C1 segment of cervical spinal cord (tissue), 14 donors: ENCODE data around the gene IGHMBP2.
"Not testable (repeated sequence)": the region's sequence is repeated elsewhere in the genome, so short reads cannot be mapped to it uniquely, and the experiment has no call there.

Experiments
- DNase-seq, 14 donors: peaks; one replicate each; lab custom pipeline; 2025; lab: John Stamatoyannopoulos, UW

The IGHMBP2 gene

DNA sequence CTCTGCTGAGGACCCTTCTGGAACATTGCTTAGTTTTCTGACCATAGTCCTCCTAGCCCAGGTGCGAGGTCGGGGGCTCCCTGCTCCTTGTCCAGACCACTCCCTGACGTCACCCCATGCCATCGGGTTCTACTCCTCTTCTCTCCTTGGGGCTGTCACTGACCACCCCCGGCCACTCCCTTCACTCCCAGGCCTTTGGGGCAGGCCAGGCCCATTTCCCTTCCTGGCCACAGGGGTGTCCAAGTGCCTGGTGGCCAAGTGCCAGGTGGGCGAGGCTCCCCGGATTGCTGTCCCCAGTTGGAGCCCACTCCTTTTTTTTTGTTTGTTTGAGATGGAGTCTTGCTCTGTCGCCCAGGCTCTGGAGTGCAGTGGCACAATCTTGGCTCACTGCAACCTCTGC is 57.6 kb downstream of the IGHMBP2 start:
- DNase-seq: no peak

DNA sequence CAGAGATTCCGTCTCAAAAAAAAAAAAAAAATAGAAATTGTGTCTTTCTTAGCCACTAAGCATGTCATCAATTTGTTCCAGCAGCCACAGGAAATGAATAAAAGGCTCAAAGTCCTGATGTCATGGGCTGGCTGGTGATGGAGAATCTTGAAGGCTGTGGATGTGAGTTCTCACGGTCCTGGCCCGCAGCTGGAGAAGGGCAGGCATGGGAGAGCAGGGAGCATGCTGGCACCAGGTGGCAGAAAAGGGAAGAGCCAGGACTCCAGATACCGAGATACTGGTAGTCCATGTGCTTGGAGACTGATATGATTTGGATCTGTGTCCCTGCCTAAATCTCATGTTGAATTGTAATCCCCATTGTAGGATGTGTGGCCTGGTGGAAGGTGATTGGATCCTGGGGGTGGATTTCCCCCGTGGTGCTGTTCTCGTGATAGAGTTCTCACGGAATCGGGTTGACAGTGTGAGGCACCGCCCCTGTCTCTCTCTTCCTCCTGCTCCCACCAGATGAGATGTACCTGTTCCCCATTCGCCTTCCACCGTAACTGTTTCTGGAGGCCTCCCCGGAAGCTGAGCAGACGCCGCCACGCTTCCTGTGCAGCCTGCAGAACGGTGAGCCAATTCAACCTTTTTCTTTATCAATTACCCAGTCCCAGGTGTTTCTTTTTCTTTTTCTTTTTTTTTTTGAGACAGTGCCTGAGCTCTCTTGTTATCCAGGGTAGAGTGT is 59.0 kb downstream of the IGHMBP2 start:
- peak in 1 of 14 donors; percentile 55 for DNase-seq

DNA sequence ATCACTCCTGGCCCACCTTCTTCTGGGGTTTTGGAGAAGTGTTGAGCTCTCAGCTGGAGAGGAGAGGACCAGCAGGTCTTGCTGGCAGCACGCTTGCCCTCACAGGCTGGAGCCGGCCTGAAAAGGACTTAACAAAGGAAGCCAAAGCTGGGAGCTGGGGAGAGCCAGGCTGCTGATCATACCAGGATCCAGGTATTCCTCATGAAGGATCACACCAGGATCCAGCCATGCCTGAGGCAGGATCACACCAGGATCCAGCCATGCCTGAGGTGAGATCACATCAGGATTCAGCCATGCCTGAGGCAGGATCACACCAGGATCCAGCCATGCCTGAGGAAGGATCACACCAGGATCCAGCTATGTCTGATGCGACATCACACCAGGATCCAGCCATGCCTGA is 60.1 kb downstream of the IGHMBP2 start:
- peak in 1 of 14 donors; percentile 43 for DNase-seq

DNA sequence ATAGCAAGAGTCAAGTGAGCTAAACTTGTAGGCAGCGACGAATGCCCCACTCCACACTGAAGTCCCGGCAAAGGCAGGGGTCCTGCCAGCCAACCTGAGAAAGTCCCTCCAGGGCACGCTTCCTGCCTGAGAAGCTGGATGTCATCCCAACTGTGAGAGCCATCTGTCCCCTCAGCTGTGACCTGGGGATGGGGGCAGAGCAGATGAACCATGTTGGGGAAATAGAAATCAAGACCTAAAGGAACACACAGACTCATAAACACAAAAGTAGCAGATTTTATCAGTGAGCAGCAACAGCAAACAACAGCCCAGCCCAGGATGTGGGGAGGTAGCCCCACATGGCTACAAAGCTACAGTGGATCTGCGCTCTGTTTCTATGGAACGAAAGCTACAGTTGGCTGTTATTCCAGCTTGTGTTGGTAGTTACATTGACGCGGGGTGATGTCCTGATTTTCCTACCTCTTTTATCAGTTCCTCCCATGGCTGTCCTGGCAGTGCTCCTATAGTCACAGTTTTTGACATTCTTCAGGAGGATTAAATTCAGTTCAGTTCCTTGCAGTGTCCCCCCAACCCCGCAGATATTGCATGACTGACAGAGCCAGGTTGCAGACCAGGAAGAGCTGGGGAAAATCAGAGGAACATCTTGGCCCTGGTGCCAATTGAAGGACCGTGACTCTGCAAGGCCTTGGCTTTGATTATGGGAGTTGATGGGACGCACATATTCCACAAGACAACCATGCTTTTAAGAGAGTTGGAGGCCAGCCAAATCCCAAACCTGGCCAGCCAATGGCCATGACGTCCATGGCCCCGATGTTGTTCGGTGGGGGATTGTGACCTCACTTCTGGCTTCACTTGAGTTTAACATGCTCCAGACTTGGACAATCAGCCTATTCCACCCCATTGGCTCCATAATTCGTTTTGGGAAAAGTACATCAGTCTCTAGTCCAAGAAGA is 62.5 kb downstream of the IGHMBP2 start:
- DNase-seq: peak in 1 of 14 donors; percentile 84

DNA sequence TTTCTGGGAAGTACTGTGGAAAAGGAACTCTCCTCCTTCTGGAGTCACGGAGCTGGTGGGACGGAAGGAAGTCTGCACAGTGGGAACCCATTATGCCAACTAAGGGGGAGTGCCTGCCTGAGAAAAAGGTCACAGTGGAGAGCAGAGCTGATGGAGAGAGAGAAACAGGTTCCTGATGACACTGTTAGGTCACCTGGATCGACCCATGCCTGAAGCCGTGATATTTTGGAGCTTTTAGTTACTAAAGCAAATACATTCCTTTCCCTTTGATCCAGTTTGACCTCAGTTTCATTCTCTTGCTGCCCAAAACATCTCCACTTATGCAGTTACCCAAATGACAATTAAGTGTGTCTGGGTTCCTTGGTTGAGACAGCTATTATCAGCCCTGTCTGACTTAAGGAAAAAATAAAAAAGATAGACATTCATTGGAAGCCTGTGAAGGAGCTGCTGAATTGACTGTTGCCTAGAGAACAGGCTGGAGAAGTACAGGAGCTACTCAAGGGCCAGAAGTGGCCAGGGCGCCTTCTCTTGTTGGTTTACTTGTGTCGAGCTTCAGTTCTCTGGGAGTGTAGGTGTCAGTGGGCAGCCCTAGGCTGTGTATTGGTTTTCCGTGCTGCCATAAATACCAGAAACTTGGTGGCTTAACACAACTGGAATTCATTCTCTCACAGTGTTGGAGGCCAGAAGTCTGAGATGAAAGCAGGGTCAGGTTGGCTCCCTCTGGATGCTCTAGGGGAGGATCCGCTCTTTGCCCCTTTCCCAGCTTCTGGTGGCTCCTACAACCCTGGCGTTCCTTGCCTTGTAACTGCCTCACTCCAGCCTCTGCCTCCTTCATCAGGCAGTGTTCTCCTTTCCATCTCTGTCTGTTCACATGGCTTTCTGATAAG is 63.4 kb downstream of the IGHMBP2 start:
- no peak for DNase-seq

DNA sequence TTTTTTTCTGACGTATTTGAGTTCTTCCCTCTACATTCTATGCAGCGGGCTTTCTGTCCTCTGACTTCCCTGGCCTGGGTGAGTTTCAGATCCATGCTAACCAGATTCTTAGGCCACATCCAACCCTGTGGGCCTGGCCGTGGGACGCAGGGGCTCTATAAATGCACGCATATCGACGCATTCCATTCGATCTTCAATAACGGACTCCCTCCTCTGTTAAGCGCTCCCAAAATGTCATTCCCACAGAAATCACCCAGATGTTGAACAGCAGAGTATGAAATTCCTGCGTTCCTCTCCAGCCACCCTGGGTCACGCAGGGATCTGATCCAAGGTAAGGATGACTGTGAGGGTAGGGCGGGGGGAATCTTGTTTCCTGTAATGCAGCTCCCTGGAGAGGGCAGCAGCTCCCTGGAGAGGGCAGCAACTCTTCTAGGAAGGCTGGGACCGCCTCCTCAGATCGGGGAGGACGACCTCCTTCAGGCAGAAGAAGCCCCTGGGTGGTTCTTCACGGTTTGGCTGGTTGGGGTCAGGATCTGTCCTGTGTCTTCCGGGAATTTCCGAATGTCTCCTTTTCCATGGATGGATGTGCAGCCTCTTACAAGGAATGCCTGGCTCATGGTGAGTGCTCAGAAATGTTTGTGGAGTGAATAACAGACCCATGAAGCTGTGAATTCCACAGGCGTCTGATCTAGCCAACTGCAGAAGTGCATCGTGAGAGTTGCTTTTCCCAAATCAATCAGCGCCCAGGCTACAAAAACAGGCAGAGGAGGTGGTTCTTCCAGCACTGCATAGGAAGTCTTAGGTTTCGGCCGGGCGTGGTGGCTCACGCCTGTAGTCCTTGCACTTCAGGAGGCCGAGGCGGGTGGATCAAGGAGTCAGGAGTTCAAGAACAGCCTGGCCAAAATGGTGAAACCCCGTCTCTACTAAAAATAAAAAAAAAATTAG is 64.9 kb downstream of the IGHMBP2 start:
- no peak for DNase-seq

DNA sequence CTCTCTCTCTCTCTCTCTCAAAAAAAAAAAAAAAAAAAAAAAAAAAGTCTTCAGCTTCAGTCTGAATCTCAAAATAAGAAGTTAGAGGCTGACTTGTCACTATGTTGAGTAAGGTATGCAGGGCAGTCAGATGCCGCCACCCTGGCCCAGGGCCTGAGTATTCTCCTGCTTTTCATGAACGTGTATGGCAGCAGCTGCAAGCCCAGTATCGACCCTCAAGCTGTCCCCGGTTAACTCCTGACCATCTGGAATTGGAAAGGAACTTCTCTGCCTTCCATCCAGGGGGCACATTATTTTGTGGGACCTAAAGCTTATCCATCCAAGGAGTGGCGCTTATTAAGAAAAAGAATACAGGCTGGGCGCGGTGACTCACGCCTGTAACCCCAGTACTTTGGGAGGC is 65.7 kb downstream of the IGHMBP2 start:
- no peak for DNase-seq

DNA sequence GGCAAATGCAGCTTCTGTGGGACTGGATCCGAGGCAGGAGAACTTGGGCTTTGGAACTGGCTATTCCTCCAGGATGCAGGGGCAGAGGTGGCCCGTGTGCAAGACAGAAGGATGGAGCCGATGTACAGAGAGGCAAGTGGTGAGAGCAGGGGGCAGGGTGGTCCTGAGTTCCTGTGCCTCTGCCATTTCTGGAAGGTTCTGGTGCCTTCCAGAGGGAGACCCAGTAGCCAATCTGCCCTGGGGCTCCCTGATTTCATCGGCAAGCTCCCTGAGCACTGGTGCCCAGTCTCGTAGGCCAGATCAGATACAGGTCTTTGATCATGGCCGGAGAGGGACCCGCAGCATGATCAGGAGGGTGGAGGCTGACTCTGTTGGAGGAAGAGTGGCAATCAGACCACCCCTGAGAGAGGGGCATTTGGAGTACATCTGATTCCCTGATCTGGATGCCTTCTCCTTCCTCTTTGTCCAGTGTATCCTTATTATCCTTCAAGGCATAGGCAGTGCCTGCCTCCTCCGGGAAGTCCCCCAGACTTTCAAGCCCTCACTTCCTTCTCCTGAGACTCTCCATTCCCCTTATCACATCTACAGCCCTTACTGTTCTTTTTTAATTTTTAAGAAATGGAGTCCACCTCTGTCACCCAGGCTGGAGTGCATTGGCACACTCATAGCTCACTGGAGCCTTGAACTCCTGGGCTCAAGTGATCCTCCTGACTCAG is 67.4 kb downstream of the IGHMBP2 start:
- DNase-seq: no peak

DNA sequence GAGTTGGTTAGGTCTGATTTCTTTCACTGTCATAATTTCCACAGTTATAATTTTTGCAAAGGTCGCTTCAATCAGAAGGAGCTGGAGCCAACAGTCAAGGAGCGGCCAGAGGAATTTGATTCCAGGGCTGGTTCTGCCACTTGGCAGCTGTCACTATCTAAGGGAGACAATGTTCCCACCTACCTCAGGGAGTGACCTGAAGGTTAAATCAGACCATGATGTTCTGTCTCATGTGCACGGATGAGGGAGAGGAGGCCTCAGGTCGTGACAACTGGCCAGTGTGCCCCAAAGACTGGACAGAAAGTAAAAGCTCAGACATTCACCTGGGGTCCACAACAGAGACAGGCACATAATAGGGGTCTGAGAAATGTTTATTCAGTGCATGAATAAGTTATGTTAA is 69.5 kb downstream of the IGHMBP2 start:
- DNase-seq: no peak

DNA sequence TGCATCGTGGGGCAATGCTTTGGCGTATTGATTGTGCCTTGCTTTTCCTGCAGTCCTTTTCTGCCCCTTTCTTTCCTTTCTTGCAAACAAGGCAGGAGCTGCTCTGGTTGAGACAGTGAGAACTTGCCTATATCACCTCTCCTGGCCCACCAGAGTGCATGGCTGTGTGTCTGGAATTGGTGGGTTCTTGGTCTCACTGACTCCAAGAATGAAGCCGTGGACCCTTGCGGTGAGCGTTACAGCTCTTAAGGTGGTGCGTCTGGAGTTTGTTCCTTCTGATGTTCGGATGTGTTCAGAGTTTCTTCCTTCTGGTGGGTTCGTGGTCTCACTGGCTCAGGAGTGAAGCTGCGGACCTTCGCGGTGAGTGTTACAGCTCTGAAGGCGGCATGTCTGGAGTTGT is 70.0 kb downstream of the IGHMBP2 start:
- not testable (repeated sequence) for DNase-seq

DNA sequence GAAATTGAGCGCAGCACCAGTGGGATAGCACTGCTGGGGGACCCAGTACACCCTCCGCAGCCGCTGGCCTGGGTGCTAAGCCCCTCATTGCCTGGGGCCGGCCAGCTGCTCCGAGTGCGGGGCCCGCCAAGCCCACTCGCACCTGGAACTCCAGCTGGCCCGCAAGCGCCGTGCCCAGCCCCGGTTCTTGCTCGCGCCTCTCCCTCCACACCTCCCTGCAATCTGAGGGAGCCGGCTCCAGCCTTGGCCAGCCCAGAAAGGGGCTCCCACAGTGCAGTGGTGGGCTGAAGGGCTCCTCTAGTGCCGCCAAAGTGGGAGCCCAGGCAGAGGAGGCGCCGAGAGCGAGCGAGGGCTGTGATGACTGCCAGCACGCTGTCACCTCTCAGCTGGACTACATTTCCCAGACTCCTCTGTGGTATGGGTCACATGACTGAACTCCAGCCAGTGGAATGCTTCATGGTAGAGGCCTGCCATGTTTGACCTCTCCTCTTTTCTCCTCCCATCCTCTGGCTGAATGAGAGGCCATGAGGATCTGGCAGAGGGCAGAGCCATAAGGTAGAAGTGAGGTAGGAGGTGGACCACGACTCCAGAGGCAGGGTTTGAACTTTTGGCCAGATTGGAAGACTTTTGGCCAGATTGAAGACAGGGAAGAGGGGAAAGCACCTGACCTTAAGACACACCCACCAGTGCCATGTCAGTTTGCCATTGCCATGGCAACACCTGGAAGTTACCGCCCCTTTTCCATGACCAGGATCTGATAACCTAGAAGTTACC is 70.9 kb downstream of the IGHMBP2 start:
- no peak for DNase-seq

DNA sequence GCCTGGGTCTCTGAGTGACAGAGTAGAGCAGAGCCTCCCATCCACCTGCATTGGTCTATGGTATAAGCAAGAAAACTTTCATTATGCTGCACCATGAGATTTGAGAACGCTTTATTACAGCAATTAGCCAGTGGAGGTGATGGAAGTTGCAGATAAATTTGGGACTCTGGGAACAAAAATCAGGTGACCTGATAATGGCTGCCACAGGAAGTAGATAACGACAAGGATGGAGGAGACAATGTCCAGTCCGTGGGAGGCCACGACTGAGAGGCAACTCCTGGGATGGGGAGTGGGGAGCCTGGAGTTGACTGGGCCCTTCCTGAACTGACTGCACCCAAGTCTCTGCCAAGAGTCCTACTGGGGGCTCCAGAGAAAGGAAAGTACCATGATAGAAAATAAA is 72.4 kb downstream of the IGHMBP2 start:
- DNase-seq: no peak

DNA sequence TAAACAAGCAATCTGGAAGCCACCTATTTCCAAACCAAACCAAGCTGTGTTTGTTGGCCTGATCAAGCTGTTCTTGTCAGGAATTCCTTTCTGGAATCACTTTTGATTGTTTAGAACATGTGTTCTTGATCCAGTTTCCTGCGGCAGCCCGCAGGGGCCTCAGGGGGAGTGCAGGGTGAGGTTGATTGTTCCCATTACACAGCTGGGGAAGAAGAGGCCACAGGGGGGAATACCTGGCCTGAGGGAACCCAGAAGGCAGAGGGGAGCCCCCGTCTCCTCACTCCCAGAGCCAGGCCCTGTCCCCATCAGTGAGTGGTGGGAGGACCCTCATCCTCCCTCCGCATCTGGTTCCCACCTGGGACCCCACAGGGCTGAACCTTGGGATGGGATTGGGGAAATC is 72.9 kb downstream of the IGHMBP2 start:
- DNase-seq: no peak

DNA sequence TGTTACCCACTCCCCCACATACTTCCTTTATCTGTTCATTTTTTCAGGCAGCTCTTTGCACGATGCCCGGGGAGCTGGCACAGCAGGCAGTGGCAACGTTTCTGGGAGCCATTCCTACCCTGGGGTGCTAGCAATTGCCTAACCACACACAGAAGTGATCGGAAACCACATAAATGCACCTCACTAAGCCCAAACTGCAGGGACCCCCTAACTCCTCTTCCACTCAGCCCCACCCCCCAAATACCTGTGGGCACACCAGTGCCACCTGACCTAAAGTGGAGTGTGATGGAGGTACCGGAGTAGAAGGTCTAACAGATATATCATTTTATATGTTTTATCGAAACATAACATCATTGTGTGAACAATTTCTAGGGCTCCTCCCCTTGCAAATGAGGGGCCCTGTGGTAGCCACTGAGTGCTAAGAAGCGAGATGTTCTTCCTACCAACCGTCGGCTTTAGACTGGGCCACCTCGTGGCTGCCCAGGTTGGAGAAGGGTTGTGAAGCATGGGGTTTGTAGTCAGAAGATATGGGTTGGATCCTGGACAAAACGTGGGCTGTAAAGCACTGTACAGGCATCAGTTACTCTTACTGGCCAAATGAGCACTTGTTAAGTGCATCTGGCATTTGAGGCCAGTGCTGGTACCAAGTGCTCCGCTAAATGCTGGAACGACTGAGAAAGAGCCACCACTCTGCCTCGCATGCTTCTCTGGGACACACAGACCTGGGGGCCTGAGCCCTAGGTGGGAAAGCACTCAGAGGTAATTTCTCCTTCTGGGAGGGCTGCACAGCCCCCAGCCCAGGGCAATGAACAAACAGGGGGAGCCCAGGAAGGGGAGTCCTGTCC is 74.3 kb downstream of the IGHMBP2 start:
- no peak for DNase-seq

DNA sequence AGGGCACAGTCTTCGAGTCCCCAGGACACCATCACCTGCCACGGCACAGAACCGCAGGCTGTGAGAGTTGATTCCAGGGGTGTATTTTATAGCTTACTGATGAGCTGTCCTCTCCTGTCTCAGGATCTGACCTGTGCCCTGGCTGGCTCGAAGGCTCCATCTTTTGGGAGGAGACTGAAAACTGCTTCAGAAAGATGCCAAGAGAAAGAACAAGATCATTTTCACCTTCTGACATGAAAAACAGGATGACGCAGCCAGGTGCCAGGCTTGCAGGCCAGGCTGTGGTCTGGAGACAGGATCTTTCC is 74.9 kb downstream of the IGHMBP2 start:
- no peak for DNase-seq

DNA sequence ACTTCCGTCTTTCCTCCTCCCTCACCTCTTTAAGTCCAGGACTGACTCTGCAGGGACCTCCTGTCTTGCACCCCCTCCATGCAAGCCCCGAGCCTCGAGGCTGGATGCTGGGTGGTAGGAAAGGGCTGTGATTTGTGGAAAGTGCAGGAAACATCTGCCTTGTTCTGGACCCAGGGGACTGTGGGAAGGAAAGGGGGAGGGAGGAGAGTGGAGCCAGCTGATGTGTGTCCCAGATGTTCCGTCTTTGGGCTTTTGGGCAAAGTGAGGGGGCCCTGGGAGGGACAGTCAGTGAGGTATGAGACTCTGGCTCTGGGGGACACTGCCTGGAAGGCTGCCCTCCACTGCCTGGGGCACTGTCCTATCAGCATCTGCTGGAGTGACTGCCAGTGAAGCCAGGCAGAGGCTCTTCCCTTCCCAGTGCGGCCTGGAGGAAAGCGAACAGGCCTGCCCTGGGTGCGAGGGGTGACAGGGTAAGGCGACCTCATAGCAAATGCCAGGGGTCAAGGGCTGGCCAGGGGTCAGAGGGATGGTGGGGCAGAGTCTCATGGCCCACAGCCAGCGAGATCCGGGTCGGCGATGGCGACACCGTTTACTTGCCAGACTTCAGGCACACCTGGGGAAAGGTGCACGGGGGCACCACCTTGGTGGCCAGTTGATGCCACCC is 75.4 kb downstream of the IGHMBP2 start:
- DNase-seq: no peak

DNA sequence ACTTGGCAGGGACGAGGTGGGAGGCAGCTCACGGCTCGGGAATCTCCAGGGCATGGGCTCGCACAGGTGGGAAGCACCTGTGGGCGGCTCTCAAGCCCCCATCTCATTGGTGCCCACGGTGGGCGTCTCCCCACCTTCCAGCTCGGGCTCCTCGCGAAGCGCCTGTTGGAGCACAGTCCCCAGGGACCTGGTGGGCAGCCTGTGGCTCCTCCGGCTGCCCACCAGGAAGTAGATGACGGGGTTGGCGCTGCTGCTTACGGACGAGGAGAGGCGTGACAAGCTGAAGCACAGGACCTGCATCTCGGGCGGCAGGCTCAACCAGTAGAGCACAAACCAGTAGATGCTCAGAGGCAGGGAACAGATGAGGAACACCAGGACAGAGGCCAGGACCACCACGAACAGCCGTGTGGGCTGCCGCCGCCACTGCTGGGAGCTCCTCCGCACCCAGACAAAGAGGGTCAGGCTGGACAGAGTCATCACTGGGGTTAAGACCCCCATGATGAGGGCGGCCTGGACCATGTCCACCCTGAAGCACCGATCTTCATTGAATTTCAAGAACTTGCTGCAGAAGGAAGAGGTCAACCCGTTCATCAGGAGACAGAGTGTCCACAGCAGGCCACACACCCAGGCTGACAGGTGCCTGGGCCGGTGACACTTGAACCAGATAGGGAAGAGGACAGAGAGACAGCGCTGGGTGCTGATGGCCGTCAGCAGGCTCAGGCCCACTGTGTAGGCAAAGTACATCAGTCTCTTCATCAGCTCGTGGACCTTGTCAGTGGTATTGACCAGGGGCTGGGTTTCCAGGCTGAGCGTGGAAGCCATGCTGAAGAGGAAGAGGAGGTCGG is 76.5 kb downstream of the IGHMBP2 start:
- no peak for DNase-seq
